Measurements from ENCODE around the gene ZNF546.

GRCh38 chr19:39986643-39987042 lies 10.2 kb upstream of the ZNF546 start:
- TF ChIP-seq CTCF (IDR thresholded peaks at IDR 0.05) (no peak), POLR2A (IDR thresholded peaks at IDR 0.05) (no peak)
